Breast epithelium (tissue), 3 donors: Measurements from ENCODE around the gene TMPRSS9.

ENCODE experiments used
- POLR2A ChIP-seq: fragments of 450-650 bp; IDR thresholded peaks from one replicate; pipeline ENCODE4 v1.6.1; 2016; ENCODE audit warnings: antibody characterized with exemption, mild to moderate bottlenecking, moderate library complexity
- POLR2AphosphoS5 ChIP-seq, 3 donors: sonication (generic); formaldehyde crosslinking; IDR thresholded peaks; one replicate each; pipeline ENCODE4 v1.6.1; 2017; ENCODE audit warnings: antibody characterized with exemption in 3 of 3
- TF ChIP-seq, protein P1 (sequence below), 3 donors: fragments of 450-650 bp; IDR thresholded peaks; one replicate each; pipeline ENCODE4 v1.5.1; 2016 to 2017; ENCODE audit warnings: antibody characterized with exemption in 3 of 3, mild to moderate bottlenecking in 3 of 3, moderate library complexity in 3 of 3

DNA sequence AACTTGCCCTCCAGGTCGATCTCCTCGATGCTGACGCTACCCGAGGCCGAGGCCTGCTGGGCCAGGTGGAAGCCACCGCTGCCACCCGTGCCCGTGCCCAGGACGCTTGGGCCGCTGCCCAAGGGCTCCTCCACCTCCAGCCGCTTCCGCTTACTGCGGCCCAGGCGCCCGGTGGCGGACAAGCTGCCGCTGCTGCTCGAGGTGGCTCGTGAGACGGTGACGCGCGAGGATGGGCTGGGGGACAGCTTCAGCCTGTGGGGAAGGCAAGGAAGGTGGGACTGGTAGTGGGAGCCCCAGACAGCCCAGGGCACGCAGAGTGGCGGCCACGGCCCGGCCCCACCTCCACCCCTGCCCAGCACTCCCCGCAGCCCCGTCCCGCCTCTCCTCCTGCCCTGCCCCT, 73.8 kb downstream of the TMPRSS9 start:
- TF ChIP-seq, protein P1, sequence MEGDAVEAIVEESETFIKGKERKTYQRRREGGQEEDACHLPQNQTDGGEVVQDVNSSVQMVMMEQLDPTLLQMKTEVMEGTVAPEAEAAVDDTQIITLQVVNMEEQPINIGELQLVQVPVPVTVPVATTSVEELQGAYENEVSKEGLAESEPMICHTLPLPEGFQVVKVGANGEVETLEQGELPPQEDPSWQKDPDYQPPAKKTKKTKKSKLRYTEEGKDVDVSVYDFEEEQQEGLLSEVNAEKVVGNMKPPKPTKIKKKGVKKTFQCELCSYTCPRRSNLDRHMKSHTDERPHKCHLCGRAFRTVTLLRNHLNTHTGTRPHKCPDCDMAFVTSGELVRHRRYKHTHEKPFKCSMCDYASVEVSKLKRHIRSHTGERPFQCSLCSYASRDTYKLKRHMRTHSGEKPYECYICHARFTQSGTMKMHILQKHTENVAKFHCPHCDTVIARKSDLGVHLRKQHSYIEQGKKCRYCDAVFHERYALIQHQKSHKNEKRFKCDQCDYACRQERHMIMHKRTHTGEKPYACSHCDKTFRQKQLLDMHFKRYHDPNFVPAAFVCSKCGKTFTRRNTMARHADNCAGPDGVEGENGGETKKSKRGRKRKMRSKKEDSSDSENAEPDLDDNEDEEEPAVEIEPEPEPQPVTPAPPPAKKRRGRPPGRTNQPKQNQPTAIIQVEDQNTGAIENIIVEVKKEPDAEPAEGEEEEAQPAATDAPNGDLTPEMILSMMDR (IDR thresholded peaks at IDR 0.05), result no peak
- TF ChIP-seq POLR2AphosphoS5 (IDR thresholded peaks at IDR 0.05) (no peak), POLR2A (no peak)
